CD4-positive, alpha-beta memory T cell (primary cell): ENCODE measurements around the gene CPEB2. TPM values are rescaled to one million over a fixed set of nuclear protein-coding genes. Genes with fewer than 3 reads are reported as not detected.
A peak's percentile ranks its signal among the peaks of the same experiment; 100 is the strongest.

Experiments
- CTCF ChIA-PET: fragments of 350-600 bp; sonication (Branson Sonifier 250); formaldehyde crosslinking; loops from one replicate; lab custom pipeline; 2021; ENCODE audit warnings: inconsistent platforms; ENCODE audit not compliant: partially characterized antibody; lab: Charles Lee
- POLR2A ChIA-PET: fragments of 350-600 bp; sonication (Branson Sonifier 250); formaldehyde crosslinking; loops from one replicate; lab custom pipeline; 2021; ENCODE audit not compliant: partially characterized antibody; lab: Charles Lee
- DNase-seq, 5 donors: peaks; one replicate each; pipeline versions ENCODE4 v3.0.0 to v3.0.0-alpha.2; 2020 to 2022; ENCODE audit warnings: mixed read lengths in 1 of 5
- H3K27ac ChIP-seq: one replicate; pipeline ENCODE4 v1.7.0; 2013; ENCODE audit warnings: low read depth, low read length
- H3K27me3 ChIP-seq: 2 replicates; pipeline ENCODE4 v1.7.0; 2013; ENCODE audit warnings: mild to moderate bottlenecking, low read length, moderate library complexity; ENCODE audit not compliant: insufficient read depth
- H3K36me3 ChIP-seq: 2 replicates; pipeline ENCODE4 v1.7.0; 2013; ENCODE audit warnings: mild to moderate bottlenecking, low read length, moderate library complexity; ENCODE audit not compliant: insufficient read depth
- H3K4me1 ChIP-seq: 2 replicates; pipeline ENCODE4 v1.7.0; 2013; ENCODE audit warnings: mild to moderate bottlenecking, low read length, moderate library complexity; ENCODE audit not compliant: insufficient read depth
- H3K4me3 ChIP-seq, 2 donors: one replicate each; pipeline ENCODE4 v1.7.0; 2013; ENCODE audit warnings: low read length in 2 of 2, mild to moderate bottlenecking in 1 of 2
- H3K9me3 ChIP-seq, 2 donors: one replicate each; pipeline ENCODE4 v1.7.0; 2013; ENCODE audit warnings: low read length in 2 of 2, control low read depth in 1 of 2; ENCODE audit not compliant: control insufficient read depth in 1 of 2
- H3K27ac Mint-ChIP-seq, 7 donors: one replicate each; pipeline ENCODE4 v1.8.0; 2020 to 2021; ENCODE audit warnings: mixed read lengths in 7 of 7, mild to moderate bottlenecking in 6 of 7, inconsistent platforms in 3 of 7, moderate library complexity in 3 of 7
- H3K27me3 Mint-ChIP-seq, 2 donors: one replicate each; pipeline ENCODE4 v1.8.0; 2020 to 2021; ENCODE audit warnings: mixed read lengths in 2 of 2
- H3K36me3 Mint-ChIP-seq, 2 donors: one replicate each; pipeline ENCODE4 v1.8.0; 2020 to 2021; ENCODE audit warnings: mixed read lengths in 2 of 2, inconsistent platforms in 1 of 2, mild to moderate bottlenecking in 1 of 2
- H3K4me1 Mint-ChIP-seq, 4 donors: one replicate each; pipeline ENCODE4 v1.8.0; 2020 to 2021; ENCODE audit warnings: mixed read lengths in 4 of 4, mild to moderate bottlenecking in 1 of 4
- H3K4me3 Mint-ChIP-seq, 8 donors: one replicate each; pipeline ENCODE4 v1.8.0; 2020 to 2021; ENCODE audit warnings: mixed read lengths in 8 of 8, mild to moderate bottlenecking in 7 of 8, moderate library complexity in 6 of 8, inconsistent platforms in 3 of 8
- H3K9me3 Mint-ChIP-seq, 8 donors: one replicate each; pipeline ENCODE4 v1.8.0; 2020 to 2021; ENCODE audit warnings: mixed read lengths in 8 of 8, mild to moderate bottlenecking in 5 of 8, inconsistent platforms in 3 of 8, moderate library complexity in 1 of 8
- intact Hi-C: fragments of 100-400 bp; cut with micrococcal nuclease; formaldehyde crosslinking; loops from one replicate; pipeline ENCODE4 v1.15.1; 2023
- polyA plus RNA-seq, 2 donors: library from polyadenylated mRNA; unstranded; fragments of 300-500 nt; fragmentation: Illumina TruSeq; gene quantifications; one replicate each; pipeline ENCODE4 v1.2.3, GENCODE V29; 2021
- total RNA-seq, 2 experiments: library from RNA; stranded (reverse); gene quantifications; one replicate each; pipeline ENCODE4 v1.2.3, GENCODE V29; 2021

CPEB2 gene
- total and polyA plus RNA-seq, 4 experiments from 2014 or later = 0.71 to 16.9 (median 9.0) TPM

- Mint-ChIP-seq H3K27ac (peak overlapping the region; percentile 96 to 99 (median 97)), H3K9me3 (peaks cover 0 to 1% (median 0%) of the 10 kb centered on the region in 8 donors)
- intact Hi-C loops = loop anchor here (1.0 to 5.0 kb wide), 5 partner anchors 652 to 1519 kb away; partner anchors contain the start of genes BOD1L1, FBXL5, RAB28 and TAPT1
These were observed 549 bp downstream of the CPEB2 start for GRCh38 chr4:15002659-15003400.

DNA sequence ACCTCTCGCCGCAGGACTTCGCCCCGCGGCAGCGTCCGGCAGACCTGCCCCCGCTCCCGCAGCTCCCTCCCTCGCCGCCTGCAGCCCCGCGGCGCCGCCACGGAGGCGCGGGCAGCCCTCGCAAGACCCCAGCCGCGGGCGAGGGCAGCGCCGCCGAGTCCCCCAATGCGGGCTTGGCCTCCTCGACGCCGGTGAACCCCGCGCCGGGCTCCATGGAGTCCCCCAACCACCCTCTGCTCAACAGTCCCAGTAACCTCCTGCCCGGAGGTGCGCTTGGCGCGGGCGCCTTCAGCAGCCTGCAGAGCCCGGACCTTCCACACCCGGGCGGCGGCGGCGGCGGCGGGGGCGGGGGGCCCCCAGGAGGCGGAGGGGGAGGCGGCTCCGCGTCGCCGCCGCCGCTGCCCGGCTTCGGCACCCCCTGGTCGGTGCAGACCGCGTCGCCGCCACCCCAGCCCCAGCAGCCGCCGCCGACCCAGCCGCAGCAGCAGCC, 1.2 kb downstream of the CPEB2 start:
- DNase-seq = peak; percentile 57 to 67 (median 60)
- H3K4me3 ChIP-seq = peak overlapping the region; percentile 6 to 96
- POLR2A ChIA-PET = interaction anchor here (0.7 to 2.7 kb wide), 19 partner anchors 9 to 1470 kb away, joined by 3 to 26 read pairs (median 4); partner anchors contain the start of genes BOD1L1, FAM200B and FBXL5
- CTCF ChIA-PET = no interaction called here
- intact Hi-C loops = loop anchor here (5.0 kb wide), 1 partner anchor 1224 kb away; the partner anchor contains the start of gene TAPT1
- peak overlapping the region; percentile 100 for H3K27ac ChIP-seq
- Mint-ChIP-seq H3K4me1 (peaks cover 16 to 34% (median 26%) of the 10 kb centered on the region in 4 donors), H3K9me3 (peaks cover 0 to 1% (median 0%) of the 10 kb centered on the region in 8 donors), H3K27me3 (no peaks in the 10 kb centered on the region), H3K27ac (peak overlapping the region in 6 of 7 donors; percentile 43 to 99 (median 80)), H3K36me3 (peaks cover 7 to 23% of the 10 kb centered on the region in 2 donors), H3K4me3 (peak overlapping the region; percentile 55 to 98 (median 80))
- no peaks in the 10 kb centered on the region for H3K27me3 ChIP-seq
- H3K9me3 ChIP-seq = no peaks in the 10 kb centered on the region
- H3K36me3 ChIP-seq = no peaks in the 10 kb centered on the region
- H3K4me1 ChIP-seq = peaks cover 27% of the 10 kb centered on the region

More at GRCh38 chr4:15002659-15003400, 549 bp downstream of the CPEB2 start:
- H3K36me3 ChIP-seq = no peaks in the 10 kb centered on the region
- peak; percentile 82 to 92 (median 86) for DNase-seq
- Mint-ChIP-seq H3K4me3 (peak overlapping the region; percentile 89 to 98 (median 90)), H3K27me3 (no peaks in the 10 kb centered on the region), H3K36me3 (peaks cover 3 to 20% of the 10 kb centered on the region in 2 donors), H3K4me1 (peaks cover 16 to 34% (median 22%) of the 10 kb centered on the region in 4 donors)
- H3K9me3 ChIP-seq = no peaks in the 10 kb centered on the region
- H3K27me3 ChIP-seq = no peaks in the 10 kb centered on the region
- ChIA-PET POLR2A (interaction anchor here (0.8 to 2.7 kb wide), 16 partner anchors 8 to 1375 kb away, joined by 3 to 26 read pairs (median 5); partner anchors contain the start of genes BOD1L1, FAM200B and FBXL5), CTCF (no interaction called here)
- H3K27ac ChIP-seq = peak overlapping the region; percentile 100
- peaks cover 27% of the 10 kb centered on the region for H3K4me1 ChIP-seq
- peak overlapping the region; percentile 6 to 96 for H3K4me3 ChIP-seq

DNA sequence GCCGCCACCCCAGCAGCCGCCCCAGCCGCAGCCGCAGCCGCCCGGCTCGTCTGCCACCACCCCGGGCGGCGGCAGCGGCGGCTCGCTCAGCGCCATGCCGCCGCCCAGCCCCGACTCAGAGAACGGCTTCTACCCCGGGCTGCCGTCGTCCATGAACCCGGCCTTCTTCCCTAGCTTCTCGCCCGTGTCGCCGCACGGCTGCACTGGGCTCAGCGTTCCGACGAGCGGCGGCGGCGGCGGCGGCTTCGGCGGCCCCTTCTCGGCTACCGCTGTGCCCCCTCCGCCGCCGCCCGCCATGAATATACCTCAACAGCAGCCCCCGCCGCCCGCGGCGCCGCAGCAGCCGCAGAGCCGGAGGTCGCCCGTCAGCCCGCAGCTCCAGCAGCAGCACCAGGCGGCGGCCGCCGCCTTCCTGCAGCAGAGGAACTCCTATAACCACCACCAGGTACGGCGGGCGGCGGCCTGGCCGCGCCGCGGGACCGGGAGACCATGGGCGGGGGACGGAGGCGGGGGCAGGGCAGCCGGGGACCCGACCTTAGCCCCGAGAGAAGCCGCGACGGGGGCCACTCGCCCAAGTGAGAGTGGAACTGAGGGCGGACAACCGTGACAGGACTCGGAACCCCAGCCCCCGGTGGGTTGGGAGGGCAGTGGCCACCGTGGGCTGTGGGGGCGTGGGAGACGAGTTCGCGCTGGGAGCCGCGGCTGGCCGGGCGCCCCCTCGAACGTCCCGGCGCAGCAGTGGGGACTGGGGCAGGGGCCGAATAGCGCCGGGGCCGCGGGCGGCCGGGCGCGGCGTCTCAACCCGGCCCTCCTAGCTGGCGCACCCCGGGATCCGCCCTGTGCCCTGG, 1.8 kb downstream of the CPEB2 start:
- ChIA-PET POLR2A (interaction anchor here (0.7 to 2.7 kb wide), 14 partner anchors 8 to 1471 kb away, joined by 3 to 26 read pairs (median 4); partner anchors contain the start of genes BOD1L1 and FBXL5), CTCF (no interaction called here)
- Histone ChIP-seq H3K27ac (peak overlapping the region; percentile 67), H3K4me3 (peak overlapping the region in 1 of 2 donors; percentile 71), H3K27me3 (no peaks in the 10 kb centered on the region), H3K4me1 (peaks cover 27% of the 10 kb centered on the region), H3K9me3 (no peaks in the 10 kb centered on the region), H3K36me3 (no peaks in the 10 kb centered on the region)
- peak; percentile 59 to 69 (median 63) for DNase-seq
- Mint-ChIP-seq H3K4me3 (peak overlapping the region; percentile 53 to 95 (median 74)), H3K27ac (peak overlapping the region in 5 of 7 donors; percentile 29 to 97 (median 57)), H3K4me1 (peaks cover 16 to 34% (median 26%) of the 10 kb centered on the region in 4 donors), H3K36me3 (peaks cover 9 to 23% of the 10 kb centered on the region in 2 donors), H3K27me3 (no peaks in the 10 kb centered on the region), H3K9me3 (peaks cover 0 to 1% (median 0%) of the 10 kb centered on the region in 8 donors)
- intact Hi-C loops = loop anchor here (1.0 to 5.0 kb wide), 2 partner anchors 677 to 1223 kb away; partner anchors contain the start of genes FAM200B and TAPT1

GRCh38 chr4:15004739-15005301, 2.5 kb downstream of the CPEB2 start:
- Histone ChIP-seq H3K27ac (peak overlapping the region; percentile 67), H3K4me3 (peak overlapping the region; percentile 71 to 73), H3K4me1 (peaks cover 27% of the 10 kb centered on the region), H3K36me3 (peaks cover under 1% of the 10 kb centered on the region), H3K9me3 (no peaks in the 10 kb centered on the region), H3K27me3 (no peaks in the 10 kb centered on the region)
- peaks cover 16 to 28% of the 10 kb centered on the region in 2 donors for H3K36me3 Mint-ChIP-seq
- H3K27ac Mint-ChIP-seq = peak overlapping the region; percentile 90 to 97 (median 93)
- CTCF ChIA-PET = no interaction called here
- peaks cover 0 to 1% (median 0%) of the 10 kb centered on the region in 8 donors for H3K9me3 Mint-ChIP-seq
- peaks cover 18 to 39% (median 30%) of the 10 kb centered on the region in 4 donors for H3K4me1 Mint-ChIP-seq
- no peaks in the 10 kb centered on the region for H3K27me3 Mint-ChIP-seq
- peak overlapping the region; percentile 91 to 96 (median 94) for H3K4me3 Mint-ChIP-seq
- POLR2A ChIA-PET = interaction anchor here (1.8 to 2.7 kb wide), 2 partner anchors 650 to 761 kb away, joined by 6 to 26 read pairs; partner anchors contain the start of gene FBXL5
- intact Hi-C loops = loop anchor here (1.0 to 5.0 kb wide), 2 partner anchors 676 to 1222 kb away; partner anchors contain the start of genes FAM200B and TAPT1
- peak; percentile 13 to 53 (median 29) for DNase-seq

DNA sequence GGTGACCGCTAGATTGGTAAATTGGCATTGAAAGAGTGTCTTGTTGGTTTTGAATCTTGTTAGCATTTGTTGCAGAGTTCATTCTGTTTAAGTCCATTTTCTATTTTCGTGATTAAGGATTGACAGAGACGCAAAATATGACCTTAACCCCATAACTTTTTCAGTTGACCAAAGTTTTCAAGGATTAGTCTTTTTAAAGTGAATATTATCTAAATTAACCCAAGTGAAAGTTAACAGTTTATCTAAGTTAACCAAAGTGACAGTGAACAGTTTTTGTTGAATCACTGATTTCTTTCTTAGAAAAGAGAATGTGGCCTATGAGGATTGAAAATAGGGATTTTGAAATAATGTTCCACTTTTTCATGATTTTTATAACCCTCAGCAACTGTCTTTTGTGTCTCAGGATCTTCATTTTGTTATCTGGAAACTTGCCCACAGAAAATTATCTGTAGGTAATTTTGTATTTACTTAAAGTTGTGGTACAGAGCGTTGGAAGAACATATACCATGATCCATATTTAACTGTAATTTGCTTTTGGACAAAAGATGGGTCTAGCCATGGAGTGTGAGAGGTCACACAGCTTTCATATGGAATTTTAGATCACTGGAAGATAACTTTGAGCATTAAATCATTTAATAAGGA, 3.3 kb downstream of the CPEB2 start:
- peak overlapping the region; percentile 67 for H3K27ac ChIP-seq
- ChIA-PET POLR2A (no interaction called here), CTCF (interaction anchor here (1.3 kb wide), 1 partner anchor 1351 kb away, joined by 3 read pairs; no protein-coding TSS in a partner anchor)
- peaks cover 22 to 34% of the 10 kb centered on the region in 2 donors for H3K36me3 Mint-ChIP-seq
- H3K27me3 ChIP-seq = no peaks in the 10 kb centered on the region
- H3K4me1 Mint-ChIP-seq = peaks cover 20 to 46% (median 30%) of the 10 kb centered on the region in 4 donors
- H3K4me3 ChIP-seq = peak overlapping the region; percentile 71 to 73
- peak overlapping the region; percentile 91 to 96 (median 94) for H3K4me3 Mint-ChIP-seq
- intact Hi-C loops = loop anchor here (1.0 to 2.0 kb wide), 5 partner anchors 81 to 1351 kb away; no protein-coding TSS in a partner anchor
- H3K36me3 ChIP-seq = peaks cover 6% of the 10 kb centered on the region
- peak overlapping the region; percentile 82 to 97 (median 89) for H3K27ac Mint-ChIP-seq
- no peaks in the 10 kb centered on the region for H3K9me3 ChIP-seq
- H3K27me3 Mint-ChIP-seq = no peaks in the 10 kb centered on the region
- peaks cover 25% of the 10 kb centered on the region for H3K4me1 ChIP-seq
- peaks cover 0 to 1% (median 0%) of the 10 kb centered on the region in 8 donors for H3K9me3 Mint-ChIP-seq
- DNase-seq = no peak
